Keratinocyte (primary cell): ENCODE results near the gene GSTM4.

Source experiments
- EZH2 ChIP-seq: IDR thresholded peaks from one replicate; pipeline ENCODE4 v1.6.1; 2012; ENCODE audit warnings: inconsistent platforms, mild to moderate bottlenecking, low read length, moderate library complexity
- TF ChIP-seq, protein P1 (sequence below), 3 experiments: IDR thresholded peaks in 1 of 3; conservative IDR thresholded peaks in 1 of 3; optimal IDR thresholded peaks in 1 of 3; 2 replicates in 2 of 3; 3 replicates in 1 of 3; pipeline versions ENCODE3 to v1.5.1; 2011; ENCODE audit warnings: low read length in 3 of 3, mild to moderate bottlenecking in 3 of 3, moderate library complexity in 2 of 3, control low read depth in 1 of 3, inconsistent platforms in 1 of 3; ENCODE audit not compliant: insufficient read depth in 2 of 3; ENCODE audit errors: extremely low read depth in 1 of 3

DNA sequence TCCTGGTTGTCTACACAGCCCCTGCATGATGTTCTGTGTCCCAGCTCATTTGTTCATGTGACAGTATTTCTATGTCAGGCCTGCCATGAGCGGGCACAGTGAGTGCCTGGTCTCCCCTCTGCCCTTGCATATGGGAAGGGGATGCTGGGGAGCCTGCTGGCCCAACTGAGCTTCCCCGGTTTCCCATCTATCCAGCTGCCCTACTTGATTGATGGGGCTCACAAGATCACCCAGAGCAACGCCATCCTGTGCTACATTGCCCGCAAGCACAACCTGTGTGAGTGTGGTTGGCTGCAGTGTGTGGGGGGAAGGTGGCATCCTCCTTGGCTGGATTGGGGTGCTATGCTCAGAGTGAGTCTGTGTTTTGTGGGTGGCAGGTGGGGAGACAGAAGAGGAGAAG is 1.5 kb downstream of the GSTM4 start:
- TF ChIP-seq, protein P1, sequence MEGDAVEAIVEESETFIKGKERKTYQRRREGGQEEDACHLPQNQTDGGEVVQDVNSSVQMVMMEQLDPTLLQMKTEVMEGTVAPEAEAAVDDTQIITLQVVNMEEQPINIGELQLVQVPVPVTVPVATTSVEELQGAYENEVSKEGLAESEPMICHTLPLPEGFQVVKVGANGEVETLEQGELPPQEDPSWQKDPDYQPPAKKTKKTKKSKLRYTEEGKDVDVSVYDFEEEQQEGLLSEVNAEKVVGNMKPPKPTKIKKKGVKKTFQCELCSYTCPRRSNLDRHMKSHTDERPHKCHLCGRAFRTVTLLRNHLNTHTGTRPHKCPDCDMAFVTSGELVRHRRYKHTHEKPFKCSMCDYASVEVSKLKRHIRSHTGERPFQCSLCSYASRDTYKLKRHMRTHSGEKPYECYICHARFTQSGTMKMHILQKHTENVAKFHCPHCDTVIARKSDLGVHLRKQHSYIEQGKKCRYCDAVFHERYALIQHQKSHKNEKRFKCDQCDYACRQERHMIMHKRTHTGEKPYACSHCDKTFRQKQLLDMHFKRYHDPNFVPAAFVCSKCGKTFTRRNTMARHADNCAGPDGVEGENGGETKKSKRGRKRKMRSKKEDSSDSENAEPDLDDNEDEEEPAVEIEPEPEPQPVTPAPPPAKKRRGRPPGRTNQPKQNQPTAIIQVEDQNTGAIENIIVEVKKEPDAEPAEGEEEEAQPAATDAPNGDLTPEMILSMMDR (optimal IDR thresholded peaks at IDR 0.05 in 1 of 3, IDR thresholded peaks at IDR 0.05 in 1 of 3, conservative IDR thresholded peaks at IDR 0.05 in 1 of 3; ENCODE audit: extremely low read depth in 1 of 3, insufficient read depth in 2 of 3, low read length in 3 of 3) = no peak
- no peak for TF ChIP-seq EZH2
